Measurements from ENCODE around the gene IL16. TPM values are rescaled to one million over a fixed set of nuclear protein-coding genes. Genes with fewer than 3 reads are reported as not detected.

The IL16 gene
- total RNA-seq, 1 experiment from 2014 or later, result 0.81 TPM

- Histone ChIP-seq H3K4me1 (ENCODE audit: control insufficient read depth in 1 of 2, insufficient read depth in 2 of 2, low read length in 2 of 2) (no peaks in the 10 kb centered on the region), H3K9me3 (ENCODE audit: control insufficient read depth in 1 of 2, insufficient read depth in 1 of 2, low read depth in 1 of 2, low read length in 2 of 2) (no peaks in the 10 kb centered on the region), H3K9ac (ENCODE audit: low read length) (no peak overlapping the region), H3K36me3 (ENCODE audit: control insufficient read depth in 1 of 2, insufficient read depth in 2 of 2, low read length in 2 of 2) (no peaks in the 10 kb centered on the region), H4K20me1 (ENCODE audit: insufficient read depth) (no peaks in the 10 kb centered on the region), H3K27me3 (ENCODE audit: insufficient read depth, low read length) (peaks cover 6% of the 10 kb centered on the region; the same call in 1 of the 2 replicates), H3K4me3 (replicated peaks in 1 of 2; ENCODE audit: low read depth in 1 of 2, low read length in 2 of 2) (no peak overlapping the region), H2AFZ (ENCODE audit: low read depth, low read length, poor library complexity, severe bottlenecking) (no peak overlapping the region), H3K9me2 (ENCODE audit: insufficient read depth) (no peaks in the 10 kb centered on the region), H3K27ac (ENCODE audit: low read depth, low read length) (no peak overlapping the region), H3K79me2 (ENCODE audit: insufficient read depth, low read length) (no peaks in the 10 kb centered on the region), H3K4me2 (ENCODE audit: low read length) (no peak overlapping the region)
- ChIA-PET CTCF (no interaction called here), RAD21 (ENCODE audit: low non-redundant PET in 1 of 2, low total read pairs in 2 of 2, uncharacterized antibody in 2 of 2, unreplicated experiment in 2 of 2) (no interaction called here), POLR2A (no interaction called here)
- ATAC-seq (no peak), DNase-seq (ENCODE audit: low read depth, low spot score) (no peak)
- no peak for TF ChIP-seq ZFX (IDR thresholded peaks at IDR 0.05)
- TF ChIP-seq RAD21 (IDR thresholded peaks at IDR 0.05; ENCODE audit: low read depth), result no peak
- no peak for TF ChIP-seq ELF1 (IDR thresholded peaks at IDR 0.05; ENCODE audit: borderline replicate concordance, low read depth)
- no peak for TF ChIP-seq SRF (IDR thresholded peaks at IDR 0.05; ENCODE audit: low read depth)
- no peak for TF ChIP-seq FOSL1 (IDR thresholded peaks at IDR 0.05; ENCODE audit: low read depth)
- TF ChIP-seq CTCF (IDR thresholded peaks at IDR 0.05 in 2 of 3, conservative IDR thresholded peaks at IDR 0.05 in 1 of 3; ENCODE audit: borderline replicate concordance in 1 of 3, insufficient read depth in 1 of 3, low read depth in 2 of 3, low read length in 2 of 3), result no peak
- TF ChIP-seq CBX3 (IDR thresholded peaks at IDR 0.05; ENCODE audit: low read depth), result no peak
- no peak for TF ChIP-seq ATF3 (IDR thresholded peaks at IDR 0.05)
- TF ChIP-seq EZH2 (IDR thresholded peaks at IDR 0.05), result no peak
- no peak for TF ChIP-seq ZNF274 (IDR thresholded peaks at IDR 0.05; ENCODE audit: low read depth, low read length)
- TF ChIP-seq EZH2phosphoT487 (IDR thresholded peaks at IDR 0.05; ENCODE audit: borderline replicate concordance), result no peak
- TF ChIP-seq REST (IDR thresholded peaks at IDR 0.05; ENCODE audit: low read depth), result no peak
- no peak for TF ChIP-seq SP1 (IDR thresholded peaks at IDR 0.05; ENCODE audit: low read depth)
- no peak for TF ChIP-seq POLR2A (IDR thresholded peaks at IDR 0.05; ENCODE audit: borderline replicate concordance, extremely low read depth, insufficient read depth, insufficient read length)
- no peak for TF ChIP-seq JUND (IDR thresholded peaks at IDR 0.05)
- TF ChIP-seq YY1 (IDR thresholded peaks at IDR 0.05; ENCODE audit: extremely low read depth, insufficient replicate concordance, low read depth, low read length), result no peak
- intact Hi-C loops (cut with micrococcal nuclease), result no loop called here
- BruUV-seq (replicated peaks), result no TSS peak
These were observed 31.0 kb downstream of the IL16 start for GRCh38 chr15:81227716-81228115.

Measured in HCT116 (cell line).